ENCODE measurements around the gene PNLIPRP1. TPM values are rescaled to one million over a fixed set of nuclear protein-coding genes. Genes with fewer than 3 reads are reported as not detected.

Gene PNLIPRP1
- total and polyA plus RNA-seq, 2 of the 4 experiments (the other 2 are of a cell fraction), result not detected

GRCh38 chr10:116545756-116546155 lies 45.0 kb upstream of the PNLIPRP1 start, which contains the start of gene PNLIP:
PNLIP (plus strand) TSS chr10:116545931; CDS start chr10:116546093, 162 bp downstream.
- no peak within 1 kb of the TSS for H2AK5ac ChIP-seq (ENCODE audit: low read depth, low read length)
- WGBS, 2 experiments (ENCODE audit: extremely low coverage in 2 of 2, insufficient read length in 1 of 2), result 73% methylated on average over 6 of the region's 8 CpGs; no CpG with 5 or more reads in 1 of the 2 experiments
- no peak within 1 kb of the TSS for H4K91ac ChIP-seq (ENCODE audit: insufficient read depth, low read depth, low read length)
- H2BK15ac ChIP-seq (ENCODE audit: low read depth, low read length), result no peak within 1 kb of the TSS
- DNase-seq, result no peak
- intact Hi-C loops (cut with micrococcal nuclease), result no loop called here
- H2BK120ac ChIP-seq (ENCODE audit: low read depth, low read length), result no peak within 1 kb of the TSS
- in situ Hi-C loops (cut with MboI; ENCODE audit: low sequenced_read_pairs), result no loop called here
- no peaks in the 10 kb centered on the region for H3K4me1 ChIP-seq (ENCODE audit: control insufficient read depth, insufficient read depth, low read length)
- no peak within 1 kb of the TSS for H2BK20ac ChIP-seq (ENCODE audit: low read depth, low read length)
- H2AK9ac ChIP-seq (replicated peaks; ENCODE audit: low read depth, low read length, poor library complexity), result no peak within 1 kb of the TSS
- no peaks in the 10 kb centered on the region for H3K9me3 ChIP-seq (ENCODE audit: control insufficient read depth, insufficient read depth, low read length)
- H3K79me1 ChIP-seq (ENCODE audit: low read depth in 1 of 2, low read length in 2 of 2), result no peaks in the 10 kb centered on the region
- ATAC-seq (ENCODE audit: low read depth), result no peak
- no peak within 1 kb of the TSS for H2AFZ ChIP-seq (replicated peaks; ENCODE audit: low read length, poor library complexity)
- no peak within 1 kb of the TSS for H3K14ac ChIP-seq (replicated peaks; ENCODE audit: low read depth, low read length)
- no peak for TF ChIP-seq RCOR1 (IDR thresholded peaks at IDR 0.05; ENCODE audit: insufficient replicate concordance, low read length)
- H3K4me3 ChIP-seq (ENCODE audit: insufficient read depth, low read depth, low read length), result no peak within 1 kb of the TSS
- dilution Hi-C loops (cut with HindIII; ENCODE audit: low sequenced_read_pairs, unreplicated experiment), result no loop called here
- no peak within 1 kb of the TSS for H3K23ac ChIP-seq (ENCODE audit: low read depth, low read length)
- H3K4me2 ChIP-seq (ENCODE audit: low read depth, low read length), result no peak within 1 kb of the TSS
- ChIA-PET CTCF (no interaction called here), POLR2A (ENCODE audit: unreplicated experiment) (no interaction called here)
- H3K9me1 ChIP-seq (ENCODE audit: insufficient read depth, low read length), result no peaks in the 10 kb centered on the region
- no peak within 1 kb of the TSS for H4K8ac ChIP-seq (ENCODE audit: low read depth in 2 of 2, low read length in 2 of 2)
- no peak within 1 kb of the TSS for H2BK5ac ChIP-seq (ENCODE audit: low read depth, low read length, poor library complexity, severe bottlenecking)
- no peaks in the 10 kb centered on the region for H4K20me1 ChIP-seq (ENCODE audit: insufficient read depth, low read length)
- H3K9ac ChIP-seq (ENCODE audit: low read depth, low read length), result no peak within 1 kb of the TSS
- no peak within 1 kb of the TSS for H3K18ac ChIP-seq (ENCODE audit: low read depth, low read length)
- no peak within 1 kb of the TSS for H3K4ac ChIP-seq (ENCODE audit: low read depth, low read length)
- no peak within 1 kb of the TSS for H3K27ac ChIP-seq (ENCODE audit: insufficient read depth, low read length)
- BruUV-seq (replicated peaks), result no TSS peak
- H3K56ac ChIP-seq (ENCODE audit: extremely low read depth, insufficient read depth, low read length), result no peak within 1 kb of the TSS
- no peak within 1 kb of the TSS for H4K5ac ChIP-seq (ENCODE audit: low read depth, low read length)
- no peaks in the 10 kb centered on the region for H3K27me3 ChIP-seq (ENCODE audit: control insufficient read depth, insufficient read depth, low read length)
- no peaks in the 10 kb centered on the region for H3K36me3 ChIP-seq (ENCODE audit: control insufficient read depth, insufficient read depth, low read length)

Data from IMR-90 (cell line).